ENCODE data around the gene SPNS3.

The SPNS3 gene, protein sequence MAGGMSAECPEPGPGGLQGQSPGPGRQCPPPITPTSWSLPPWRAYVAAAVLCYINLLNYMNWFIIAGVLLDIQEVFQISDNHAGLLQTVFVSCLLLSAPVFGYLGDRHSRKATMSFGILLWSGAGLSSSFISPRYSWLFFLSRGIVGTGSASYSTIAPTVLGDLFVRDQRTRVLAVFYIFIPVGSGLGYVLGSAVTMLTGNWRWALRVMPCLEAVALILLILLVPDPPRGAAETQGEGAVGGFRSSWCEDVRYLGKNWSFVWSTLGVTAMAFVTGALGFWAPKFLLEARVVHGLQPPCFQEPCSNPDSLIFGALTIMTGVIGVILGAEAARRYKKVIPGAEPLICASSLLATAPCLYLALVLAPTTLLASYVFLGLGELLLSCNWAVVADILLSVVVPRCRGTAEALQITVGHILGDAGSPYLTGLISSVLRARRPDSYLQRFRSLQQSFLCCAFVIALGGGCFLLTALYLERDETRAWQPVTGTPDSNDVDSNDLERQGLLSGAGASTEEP

DNA sequence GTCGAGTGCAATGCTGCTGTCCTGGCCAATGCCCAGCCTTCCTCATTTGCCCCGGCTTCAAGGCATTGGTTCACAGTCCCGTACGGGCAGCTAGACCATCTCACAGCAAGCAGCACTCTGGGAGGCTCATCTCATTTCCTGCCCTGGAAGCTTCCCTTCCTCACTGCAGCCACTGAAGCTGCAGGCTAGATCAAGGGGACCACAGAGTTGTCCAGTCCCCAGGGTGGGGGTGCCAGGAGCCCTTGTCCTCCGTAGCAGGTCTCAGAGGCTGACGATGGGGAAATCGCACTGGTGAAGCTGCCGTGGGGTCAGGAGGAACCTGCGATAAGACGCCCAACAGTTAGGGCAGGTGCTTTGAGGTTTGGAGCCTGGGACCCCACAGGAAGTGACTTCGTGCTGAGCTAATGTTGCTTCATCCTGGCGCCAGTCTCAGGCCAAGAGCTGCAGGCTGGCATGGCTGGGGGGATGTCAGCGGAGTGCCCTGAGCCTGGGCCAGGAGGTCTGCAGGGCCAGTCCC lies at the start of gene SPNS3:
Gene SPNS3, plus strand, starts transcription at position 426 of the 517 bp plus-strand sequence. Its CDS starts 28 bp downstream, at position 454.
- DNase-seq (ENCODE audit: low spot score): no peak

DNA sequence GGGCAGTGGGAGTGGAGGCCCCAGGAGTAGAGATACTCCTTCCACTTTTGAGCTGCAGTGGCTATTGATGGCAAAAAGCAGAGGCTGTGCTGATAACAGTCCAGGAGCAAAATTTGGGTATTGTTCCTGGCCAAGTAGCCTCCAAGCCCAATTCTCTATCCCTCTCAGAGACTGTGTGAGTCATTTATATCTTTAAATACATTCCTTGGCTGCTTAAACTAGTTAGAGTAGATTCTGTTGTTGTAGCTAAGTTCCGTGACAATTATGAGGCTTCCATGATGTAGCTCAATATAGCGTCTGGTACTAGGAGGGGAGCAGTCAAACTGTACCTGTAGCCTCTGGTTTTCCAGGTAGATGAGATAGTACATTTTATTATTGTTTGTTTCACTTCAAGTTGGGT lies 47.3 kb upstream of the SPNS3 start:
- DNase-seq (ENCODE audit: low spot score): no peak

DNA sequence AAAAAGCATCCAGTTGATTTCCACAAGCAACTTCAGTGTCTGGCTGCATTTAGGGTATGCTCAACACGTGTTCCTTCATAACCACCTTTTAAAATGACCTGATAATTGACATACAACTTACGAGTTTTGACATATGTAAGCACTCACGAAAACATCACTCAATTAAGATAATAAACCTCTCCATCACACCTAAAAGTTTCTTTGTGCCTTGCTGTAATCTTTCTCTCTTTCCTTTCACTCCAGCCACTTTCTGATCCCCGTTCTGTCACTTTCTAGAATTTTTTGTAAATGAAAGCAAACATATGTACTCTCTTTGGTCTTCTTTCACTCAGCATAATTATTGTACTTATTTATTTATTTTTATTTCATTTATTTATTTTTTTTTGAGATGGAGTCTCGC lies 46.6 kb upstream of the SPNS3 start:
- DNase-seq (ENCODE audit: low spot score): no peak

DNA sequence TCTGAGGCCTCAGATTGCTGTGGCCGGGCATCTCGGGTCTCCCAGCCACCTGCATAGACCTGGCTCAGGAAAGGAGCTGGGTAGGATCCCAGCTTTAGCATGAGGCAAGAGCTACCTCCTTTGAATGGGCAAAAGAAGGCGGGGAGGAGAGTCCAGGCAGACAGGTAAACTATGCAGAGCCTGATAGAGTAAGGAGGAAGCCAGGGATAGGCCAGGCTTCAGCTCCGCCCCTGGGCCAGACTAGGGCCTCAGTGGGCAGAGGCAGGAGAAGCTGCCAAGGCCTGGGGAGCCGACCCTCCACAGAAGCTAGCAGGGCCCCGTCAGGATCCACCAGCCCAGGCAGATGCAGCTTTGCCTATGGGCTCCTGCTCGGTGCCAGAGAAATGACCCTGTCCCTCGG lies 44.7 kb upstream of the SPNS3 start:
- no peak for DNase-seq (ENCODE audit: low spot score)

DNA sequence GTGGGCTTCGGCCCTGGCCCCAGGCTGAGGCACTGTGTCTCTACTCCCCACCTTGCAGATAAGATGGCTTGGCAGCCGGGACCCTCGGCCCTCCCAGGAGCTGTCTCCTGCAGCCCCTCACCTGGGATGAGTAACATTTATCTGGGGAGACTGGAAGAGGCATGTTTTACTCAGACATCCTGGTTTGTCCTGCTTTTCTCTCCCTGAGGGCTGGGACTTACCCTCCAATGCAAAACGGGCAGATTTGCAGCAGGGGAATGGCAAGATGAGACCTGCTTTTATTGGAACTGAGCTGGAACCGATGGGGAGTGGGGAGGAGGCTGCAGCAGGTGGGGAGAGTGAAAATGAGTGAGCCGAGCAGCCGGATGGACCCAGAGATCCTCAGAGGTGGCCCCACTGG lies 39.9 kb upstream of the SPNS3 start:
- no peak for DNase-seq (ENCODE audit: low spot score)

DNA sequence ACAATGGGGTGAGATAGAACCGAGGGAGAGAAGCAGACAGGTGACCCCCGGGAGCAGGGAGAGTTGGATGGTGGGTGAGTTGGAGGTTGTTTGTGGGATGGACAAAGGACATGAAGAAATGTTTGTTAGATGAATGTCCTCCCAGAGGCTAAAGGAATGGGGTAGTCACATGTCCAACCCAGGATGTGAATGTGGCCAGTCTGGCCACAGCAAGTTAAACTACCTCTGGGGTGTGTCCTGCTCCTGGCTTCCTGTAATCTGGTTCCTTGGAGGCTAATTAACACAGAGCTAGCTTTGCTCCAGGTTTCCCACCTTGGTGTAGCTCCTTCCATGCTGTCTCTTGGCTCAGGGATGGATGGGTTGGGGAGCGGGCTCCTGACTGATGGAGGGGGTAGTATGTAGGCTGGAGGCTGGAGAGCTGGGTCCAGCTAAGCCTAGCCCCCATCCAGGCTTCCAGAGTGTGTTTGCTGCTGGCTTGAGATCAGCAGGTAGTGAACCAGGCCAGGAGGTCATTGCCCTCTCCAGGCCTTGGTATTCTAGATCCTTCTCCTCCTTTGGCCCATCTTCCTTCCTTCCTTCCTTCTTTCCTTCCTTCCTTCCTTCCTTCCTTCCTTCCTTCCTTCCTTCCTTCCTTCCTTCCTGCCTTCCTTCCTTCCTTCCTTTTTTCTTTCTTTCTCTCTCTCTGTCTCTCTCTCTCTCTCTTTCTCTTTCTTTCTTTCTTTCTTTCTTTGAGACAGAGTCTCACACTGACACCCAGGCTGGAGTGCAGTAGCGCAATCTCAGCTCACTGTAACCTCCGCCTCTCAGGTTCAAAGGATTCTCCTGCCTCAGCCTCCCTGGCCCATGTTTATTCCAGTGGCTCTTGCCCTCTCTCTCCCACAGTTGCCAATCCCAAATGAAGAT lies 39.3 kb upstream of the SPNS3 start:
- no peak for DNase-seq (ENCODE audit: low spot score)

DNA sequence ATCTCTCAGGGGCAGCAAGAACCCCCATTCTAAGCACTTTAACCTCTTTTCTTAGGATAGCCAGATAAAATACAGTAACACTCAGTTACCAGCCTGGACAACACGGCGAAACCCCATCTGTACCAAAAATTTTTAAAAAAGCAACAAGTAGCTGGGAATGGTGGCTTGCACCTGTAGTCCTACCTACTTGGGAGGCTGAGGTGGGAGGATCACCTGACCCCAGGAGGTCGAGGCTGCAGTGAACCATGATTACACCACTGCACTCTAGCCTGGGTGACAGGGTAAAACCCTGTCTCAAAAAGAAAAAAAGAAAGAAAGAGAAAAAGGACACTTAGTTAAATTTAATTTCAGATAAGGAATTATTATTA lies 38.6 kb upstream of the SPNS3 start:
- no peak for DNase-seq (ENCODE audit: low spot score)

DNA sequence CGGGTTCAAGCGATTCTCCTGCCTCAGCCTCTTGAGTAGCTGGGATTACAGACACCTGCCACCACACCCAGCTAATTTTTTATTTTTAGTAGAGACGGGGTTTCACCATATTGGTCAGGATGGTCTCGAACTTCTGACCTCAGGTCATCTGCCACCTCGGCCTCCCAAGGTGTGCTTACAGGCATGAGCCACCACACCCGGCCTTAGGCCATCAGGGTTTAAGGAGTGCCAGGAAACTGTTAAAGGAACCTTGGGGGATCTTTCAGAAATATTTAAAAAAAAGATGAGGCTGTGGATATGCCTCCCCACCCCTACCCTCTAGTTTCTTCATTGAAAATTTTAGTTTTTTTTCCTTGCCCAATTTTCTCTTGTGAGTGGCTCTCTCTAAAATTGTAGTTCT lies 35.9 kb upstream of the SPNS3 start:
- no peak for DNase-seq (ENCODE audit: low spot score)

DNA sequence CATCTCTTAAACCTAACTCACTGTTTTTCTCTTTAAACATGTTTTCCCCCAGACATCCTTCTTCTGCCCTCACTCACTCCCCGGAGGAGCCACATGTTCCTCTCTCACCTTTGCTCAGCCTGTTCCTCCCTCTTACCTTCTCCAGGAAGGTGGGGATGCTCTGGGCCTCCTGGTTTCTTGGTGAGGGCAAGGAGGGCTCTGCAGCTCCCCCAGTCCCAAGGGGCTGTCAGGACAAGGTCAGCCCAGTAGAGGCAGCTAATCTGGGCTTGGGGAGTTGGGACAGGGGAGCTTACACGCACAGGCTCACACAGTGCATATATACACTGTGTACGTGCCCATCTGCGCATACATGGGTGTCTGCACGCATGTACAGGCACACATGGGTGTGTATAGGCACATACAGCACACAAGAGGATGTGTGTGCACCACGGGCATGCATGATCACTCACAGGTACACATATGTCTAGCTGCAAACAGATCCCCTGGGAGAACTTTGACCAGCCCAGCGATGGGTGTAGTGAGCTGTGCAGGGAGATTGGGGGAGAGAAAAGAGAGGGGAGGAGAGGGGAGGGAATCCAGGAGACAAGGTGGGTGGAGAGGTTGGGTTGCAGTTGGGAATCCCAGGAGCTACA lies 28.6 kb upstream of the SPNS3 start:
- DNase-seq (ENCODE audit: low spot score): no peak

DNA sequence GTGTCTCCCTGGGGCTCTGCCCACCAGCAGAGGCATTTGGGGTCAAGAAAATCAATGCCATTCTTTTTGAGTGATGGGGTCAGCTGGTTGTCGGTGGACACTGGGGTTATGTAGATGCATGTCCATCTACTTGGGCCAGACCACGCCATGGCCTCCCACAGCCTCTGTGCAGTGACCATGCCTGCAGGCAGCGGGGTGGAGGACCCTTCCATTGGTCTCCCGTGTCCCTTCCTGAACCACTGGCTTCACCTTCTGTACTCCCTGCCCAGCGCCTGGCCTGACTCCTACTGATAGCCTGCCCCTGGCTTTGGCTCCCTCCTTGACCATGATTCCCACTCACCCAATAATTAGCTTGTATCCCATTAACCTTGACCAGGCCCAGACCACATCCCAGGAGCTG lies 28.0 kb upstream of the SPNS3 start:
- DNase-seq (ENCODE audit: low spot score): no peak

DNA sequence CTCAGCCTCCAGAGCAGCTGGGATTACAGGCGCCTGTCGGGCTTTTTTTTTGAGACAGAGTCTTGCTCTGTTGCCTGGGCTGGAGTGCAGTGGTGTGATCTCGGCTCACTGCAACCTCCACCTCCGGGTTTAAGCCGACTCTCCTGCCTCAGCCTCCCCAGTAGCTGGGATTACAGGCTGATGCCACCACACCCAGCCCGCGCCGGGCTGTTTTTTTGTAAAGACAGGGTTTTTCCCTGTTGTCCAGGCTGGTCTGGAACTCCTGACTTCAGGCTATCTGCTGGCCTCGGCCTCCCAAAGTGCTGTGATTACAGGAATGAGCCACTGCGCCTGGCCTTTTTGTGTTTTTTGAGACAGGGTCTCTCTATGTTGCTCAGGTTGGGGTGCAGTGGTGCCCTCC lies 27.4 kb upstream of the SPNS3 start:
- DNase-seq (ENCODE audit: low spot score): no peak

DNA sequence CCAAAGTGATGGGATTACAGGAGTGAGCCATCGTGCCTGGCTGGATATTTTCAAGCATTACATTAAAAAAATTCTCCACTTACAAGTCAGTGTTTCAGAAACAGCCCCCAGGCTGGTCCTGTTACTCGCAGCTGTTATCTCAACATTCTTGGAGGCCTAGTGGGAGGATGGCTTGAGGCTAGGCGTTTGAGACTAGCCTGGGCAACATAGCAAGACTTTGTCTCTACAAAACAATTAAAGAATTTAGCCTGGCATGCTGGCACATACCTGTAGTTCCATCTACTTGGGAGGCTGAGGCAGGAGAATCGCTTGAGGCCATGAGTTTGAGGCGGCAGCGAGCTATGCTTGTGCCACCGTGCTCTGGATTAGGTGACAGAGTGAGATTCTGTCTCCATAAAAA lies 26.5 kb upstream of the SPNS3 start:
- DNase-seq (ENCODE audit: low spot score): no peak

DNA sequence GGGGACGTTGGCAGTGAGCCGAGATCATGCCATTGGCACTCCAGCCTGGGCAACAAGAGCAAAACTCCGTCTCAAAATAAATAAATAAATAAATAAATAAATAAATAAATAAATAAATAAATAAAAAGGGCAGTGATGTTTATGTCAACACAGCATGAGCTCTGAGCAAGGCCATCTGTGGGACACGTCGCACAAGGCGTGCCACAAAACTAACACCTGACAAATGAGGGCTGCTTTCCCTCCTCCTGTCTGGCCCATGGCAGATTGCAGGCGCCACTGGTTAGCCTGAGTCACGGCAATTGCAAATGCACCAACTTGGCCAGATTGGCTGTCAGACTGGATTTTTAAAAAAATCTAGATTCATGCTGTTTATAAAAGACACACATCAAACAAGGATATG lies 25.9 kb upstream of the SPNS3 start:
- peak; percentile 48 for DNase-seq (ENCODE audit: low spot score)

DNA sequence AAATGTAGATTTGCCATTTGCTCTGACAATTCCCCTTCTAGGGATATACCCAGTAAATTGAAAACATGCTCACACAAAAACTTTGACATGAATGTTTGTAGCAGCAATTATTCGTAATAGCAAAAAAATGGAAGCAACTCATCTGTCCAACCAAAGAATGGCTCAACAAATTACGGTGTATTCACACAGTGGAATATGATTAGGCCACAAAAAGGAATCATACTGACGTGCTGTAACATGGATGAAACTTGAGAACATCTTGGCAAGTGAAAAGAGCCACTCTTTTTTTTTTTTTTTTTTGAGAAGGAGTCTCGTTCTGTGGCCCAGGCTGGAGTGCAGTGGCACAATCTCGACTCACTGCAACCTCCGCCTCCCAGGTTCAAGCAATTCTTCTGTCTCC lies 24.1 kb upstream of the SPNS3 start:
- DNase-seq (ENCODE audit: low spot score): no peak

DNA sequence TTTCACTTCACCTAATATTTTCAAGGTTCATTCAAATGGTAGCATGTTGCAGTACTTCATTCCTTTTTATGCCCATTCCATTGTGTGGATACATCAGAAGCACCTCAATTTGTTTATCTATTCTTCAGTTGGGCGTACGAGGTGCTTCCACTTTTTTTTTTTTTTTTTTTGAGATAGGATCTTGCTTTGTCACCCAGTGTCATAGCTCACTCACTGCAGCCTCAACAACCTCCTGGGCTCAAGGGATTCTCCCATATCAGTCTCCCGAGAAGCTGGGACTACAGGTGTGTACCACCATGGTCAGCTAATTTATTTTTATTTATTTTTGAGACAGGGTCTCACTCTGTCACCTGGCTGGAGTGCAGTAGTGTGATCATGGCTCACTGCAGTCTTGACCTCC lies 22.5 kb upstream of the SPNS3 start:
- no peak for DNase-seq (ENCODE audit: low spot score)

DNA sequence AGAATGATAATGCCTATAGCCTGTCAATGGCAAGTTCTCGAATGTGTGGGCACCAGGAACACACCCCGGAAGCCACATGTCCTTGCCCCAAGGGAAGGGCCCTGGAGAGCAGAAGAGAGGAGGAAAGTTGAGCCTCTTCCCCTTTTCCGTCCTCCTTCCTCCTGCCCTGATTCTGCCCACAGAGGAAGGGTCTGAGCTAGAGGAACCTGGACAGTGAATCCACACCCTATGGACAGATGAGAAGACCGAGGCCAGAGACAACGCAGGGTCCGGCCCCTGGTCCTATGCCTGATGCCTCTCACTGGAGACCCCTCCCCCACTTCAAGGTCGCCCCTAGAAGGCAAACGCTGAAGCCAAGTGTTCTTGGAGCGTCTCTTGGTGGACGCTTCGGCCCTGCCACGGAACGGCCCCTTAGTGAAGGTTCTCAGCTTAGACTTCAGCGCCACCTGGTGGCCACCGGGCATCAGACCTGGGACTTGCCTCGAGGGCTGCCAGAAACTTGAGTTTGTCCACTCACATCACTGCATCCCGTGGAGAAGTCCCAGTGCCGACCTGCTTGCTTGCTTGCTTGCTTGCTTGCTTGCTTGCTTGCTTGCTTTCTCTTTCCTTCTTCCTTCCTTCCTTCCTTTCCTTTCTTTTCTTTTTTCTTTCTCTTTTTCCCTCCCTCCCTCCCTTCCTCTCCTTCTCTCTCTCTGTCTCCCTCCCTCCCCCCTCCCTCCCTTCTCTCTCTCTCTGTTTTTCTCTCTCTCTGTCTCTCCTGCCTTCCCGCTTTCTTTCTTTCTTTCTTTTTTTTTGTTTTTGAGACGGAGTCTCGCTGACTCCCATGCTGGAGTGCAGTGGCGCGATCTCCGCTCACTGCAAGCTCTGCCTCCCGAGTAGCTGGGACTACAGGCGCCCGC lies 20.6 kb upstream of the SPNS3 start:
- DNase-seq (ENCODE audit: low spot score): peak; percentile 87

DNA sequence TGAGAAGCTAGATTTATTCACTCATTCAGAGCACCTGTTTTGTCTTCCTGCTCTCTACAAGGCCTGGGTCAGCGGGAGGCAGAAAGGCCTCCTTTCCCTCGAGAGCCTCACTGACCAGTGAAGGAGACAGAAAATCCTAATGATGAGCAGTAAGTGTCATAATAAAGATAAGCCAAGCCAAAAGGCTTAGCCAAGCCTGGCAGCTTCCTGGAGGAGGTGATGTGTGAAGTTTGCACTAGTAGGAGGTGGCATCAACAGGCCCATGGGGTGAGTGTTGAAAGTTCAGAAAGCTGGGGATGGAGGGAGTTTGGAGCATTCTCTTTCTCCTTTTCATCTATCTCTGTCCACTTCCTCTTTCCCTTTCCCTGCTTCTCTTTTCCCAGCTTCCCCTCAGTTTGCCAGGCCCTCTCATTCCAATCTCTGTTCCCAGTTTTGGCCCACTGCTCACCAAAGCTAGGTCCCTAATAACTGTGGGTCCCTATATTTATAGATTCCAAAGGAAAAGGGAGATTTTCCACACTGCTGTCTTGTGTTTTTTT lies 16.5 kb upstream of the SPNS3 start:
- no peak for DNase-seq (ENCODE audit: low spot score)

DNA sequence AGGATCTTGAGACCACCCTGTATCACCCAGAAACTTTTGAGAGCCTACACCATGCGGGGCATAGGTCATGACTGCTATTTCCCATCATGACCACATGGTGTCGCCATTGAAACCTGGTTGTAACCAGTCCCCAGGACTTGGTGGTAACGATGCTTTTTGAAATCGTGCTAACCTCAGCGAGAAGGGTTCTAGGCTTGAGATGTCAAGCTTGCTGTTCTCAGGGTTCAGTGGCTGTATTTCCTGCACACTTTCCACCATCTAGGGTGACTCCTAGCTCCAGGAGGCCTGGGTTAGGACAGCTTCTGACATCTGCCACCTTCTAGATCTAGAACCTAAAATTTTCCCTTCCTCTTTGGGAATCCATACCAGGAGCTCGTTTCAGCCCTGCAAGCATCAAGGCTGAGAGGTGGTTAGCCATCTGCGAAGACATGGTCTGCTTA lies 13.0 kb upstream of the SPNS3 start:
- DNase-seq (ENCODE audit: low spot score): peak; percentile 80

DNA sequence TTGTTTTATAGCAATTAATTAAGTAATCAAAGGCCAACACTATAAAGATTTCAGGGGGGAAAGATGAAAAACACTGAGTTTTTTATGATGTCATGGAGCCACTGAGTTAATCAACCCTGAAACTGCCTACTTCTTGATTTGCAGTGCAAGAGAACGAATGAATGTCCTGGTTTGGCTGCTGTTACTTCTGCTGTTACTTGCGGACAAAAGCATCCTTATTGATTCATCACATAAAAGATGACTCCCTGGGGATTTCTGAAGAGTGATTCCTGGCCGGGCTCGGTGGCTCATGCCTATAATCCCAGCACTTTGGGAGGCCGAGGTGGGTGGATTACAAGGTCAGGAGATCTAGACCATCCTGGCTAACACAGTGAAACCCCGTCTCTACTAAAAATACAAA lies 10.9 kb upstream of the SPNS3 start:
- no peak for DNase-seq (ENCODE audit: low spot score)

DNA sequence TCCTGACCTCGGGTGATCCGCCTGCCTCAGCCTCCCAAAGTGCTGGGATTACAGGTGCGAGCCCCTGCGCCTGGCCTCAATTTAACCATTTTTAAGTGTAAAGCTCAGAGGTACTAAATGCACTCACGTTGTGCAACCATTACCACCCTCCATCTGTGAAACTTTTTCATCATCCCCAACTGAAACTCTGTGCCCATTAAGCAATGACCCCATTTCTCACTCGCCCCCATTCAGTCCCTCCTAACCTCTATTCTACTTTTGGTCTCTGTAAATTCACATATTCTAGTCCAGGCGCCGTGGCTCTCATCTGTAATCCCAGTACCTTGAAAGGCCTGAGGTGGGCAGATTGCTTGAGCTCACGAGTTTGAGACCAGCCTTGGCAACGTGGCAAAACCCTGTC lies 8.3 kb upstream of the SPNS3 start:
- DNase-seq (ENCODE audit: low spot score): no peak
